CD4-positive, alpha-beta T cell (primary cell): Measurements from ENCODE around the gene TTLL12. TPM values are rescaled to one million over a fixed set of nuclear protein-coding genes. Genes with fewer than 3 reads are reported as not detected.

Experiments
- ATAC-seq: fragments of 200-7000 bp; cut with Tn5 transposase; one replicate; pipeline ENCODE4 v1.10.0; 2022; ENCODE audit warnings: mild to moderate bottlenecking; ENCODE audit not compliant: poor library complexity
- CTCF ChIA-PET: fragments of 350-600 bp; sonication (Branson Sonifier 250); formaldehyde crosslinking; loops from one replicate; lab custom pipeline; 2021; ENCODE audit warnings: antibody characterized with exemption, inconsistent platforms; lab: Charles Lee
- POLR2A ChIA-PET: fragments of 350-600 bp; sonication (Branson Sonifier 250); formaldehyde crosslinking; loops from one replicate; lab custom pipeline; 2021; ENCODE audit warnings: antibody characterized with exemption, inconsistent platforms; lab: Charles Lee
- DNase-seq, 14 experiments: peaks; one replicate each; pipeline ENCODE4 v3.0.0-alpha.2; 2013 to 2020; ENCODE audit warnings: mixed read lengths in 2 of 14
- H3K27ac ChIP-seq, 2 donors: one replicate each; pipeline versions ENCODE4 v1.5.1 to v1.7.0; 2013; ENCODE audit warnings: low read length in 2 of 2, low read depth in 1 of 2, mild to moderate bottlenecking in 1 of 2
- H3K27me3 ChIP-seq, 2 experiments: 1 replicate in 1 of 2; 2 replicates in 1 of 2; pipeline versions ENCODE4 v1.6.1 to v1.7.0; 2013; ENCODE audit warnings: low read length in 2 of 2, control low read depth in 1 of 2, mild to moderate bottlenecking in 1 of 2, moderate library complexity in 1 of 2; ENCODE audit not compliant: insufficient read depth in 2 of 2, control insufficient read depth in 1 of 2
- H3K36me3 ChIP-seq: one replicate; pipeline ENCODE4 v1.6.1; 2013; ENCODE audit warnings: low read length, control low read depth; ENCODE audit not compliant: insufficient read depth
- H3K4me1 ChIP-seq: one replicate; pipeline ENCODE4 v1.6.1; 2013; ENCODE audit warnings: low read length, control low read depth; ENCODE audit not compliant: insufficient read depth
- H3K4me3 ChIP-seq: one replicate; pipeline ENCODE4 v1.5.1; 2013; ENCODE audit warnings: mild to moderate bottlenecking, low read length, moderate library complexity
- H3K9me3 ChIP-seq, 2 experiments: 1 replicate in 1 of 2; 2 replicates in 1 of 2; pipeline versions ENCODE4 v1.6.1 to v1.7.0; 2013; ENCODE audit warnings: low read length in 2 of 2, mild to moderate bottlenecking in 2 of 2, control low read depth in 1 of 2, moderate library complexity in 1 of 2; ENCODE audit not compliant: control insufficient read depth in 1 of 2, insufficient read depth in 1 of 2
- H3K27ac Mint-ChIP-seq: one replicate; pipeline ENCODE4 v1.8.0; 2020; ENCODE audit warnings: mixed read lengths
- H3K27me3 Mint-ChIP-seq: one replicate; pipeline ENCODE4 v1.8.0; 2021; ENCODE audit warnings: mixed read lengths
- H3K36me3 Mint-ChIP-seq: one replicate; pipeline ENCODE4 v1.8.0; 2021; ENCODE audit warnings: low read depth, mixed read lengths
- H3K4me1 Mint-ChIP-seq: one replicate; pipeline ENCODE4 v1.8.0; 2021; ENCODE audit warnings: low read depth, mixed read lengths
- H3K4me3 Mint-ChIP-seq: one replicate; pipeline ENCODE4 v1.8.0; 2020; ENCODE audit warnings: mild to moderate bottlenecking, mixed read lengths
- H3K9me3 Mint-ChIP-seq: one replicate; pipeline ENCODE4 v1.8.0; 2020; ENCODE audit warnings: mixed read lengths
- intact Hi-C, 2 experiments: fragments of 100-400 bp; cut with DNase I in 1 of 2; cut with micrococcal nuclease in 1 of 2; formaldehyde crosslinking; loops; one replicate each; pipeline versions ENCODE4 v1.15.1 to v1.9.0; 2023 to 2025; cut with DNase I, micrococcal nuclease
- total RNA-seq, 174 experiments: library from RNA in 2 of 174; stranded (reverse) in 2 of 174; gene quantifications; one replicate each; pipeline ENCODE4 v1.2.3 and lab custom pipeline; 2021 to 2026
- TF ChIP-seq, protein P1 (sequence below): fragments of 200-600 bp; IDR thresholded peaks from one replicate; pipeline ENCODE4 v1.8.0; 2022; ENCODE audit warnings: antibody characterized with exemption, mild to moderate bottlenecking

Gene TTLL12
- total RNA-seq, 2 experiments from 2014 or later: 5.0 to 6.6 TPM

DNA sequence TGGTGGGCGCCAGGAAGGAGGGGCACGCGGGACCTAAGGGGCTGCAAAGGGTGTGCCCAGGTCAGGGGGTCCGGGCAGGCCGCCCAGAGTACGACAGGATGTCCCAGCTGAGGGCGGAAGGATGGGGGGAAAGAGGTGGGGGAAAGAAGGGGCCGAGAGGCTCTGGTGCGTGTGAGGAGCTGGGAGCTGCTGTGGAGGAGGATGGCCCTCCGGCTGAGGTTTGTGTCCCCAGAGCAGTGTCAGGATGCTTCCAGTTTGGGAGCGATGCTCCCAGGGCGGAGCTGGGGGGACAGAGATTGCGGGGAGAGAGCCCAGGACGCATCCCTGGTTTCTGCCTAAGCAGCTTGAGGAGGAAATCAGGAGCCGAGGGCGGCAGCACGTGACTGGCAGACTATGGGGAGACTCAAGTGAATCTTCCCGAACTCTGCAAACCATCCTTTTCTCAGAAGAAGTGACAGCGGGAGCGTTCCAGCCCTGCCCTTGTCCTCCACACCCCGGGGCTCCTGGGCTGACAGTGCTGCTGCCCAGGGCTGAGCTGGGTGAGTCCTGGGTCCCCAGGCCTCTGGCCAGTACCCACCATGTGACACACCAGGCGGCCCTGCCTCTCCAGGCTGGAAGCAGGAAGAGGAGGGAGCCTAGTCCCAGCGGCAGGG is 19.7 kb upstream of the TTLL12 start:
- Mint-ChIP-seq H3K36me3 (no peaks in the 10 kb centered on the region), H3K27me3 (no peaks in the 10 kb centered on the region), H3K27ac (peak overlapping the region; percentile 47), H3K4me1 (peaks cover 8% of the 10 kb centered on the region), H3K9me3 (no peaks in the 10 kb centered on the region), H3K4me3 (no peak overlapping the region)
- intact Hi-C loops: no loop called here
- peaks cover 23% of the 10 kb centered on the region for H3K4me1 ChIP-seq
- H3K27ac ChIP-seq: no peak overlapping the region
- H3K27me3 ChIP-seq: no peaks in the 10 kb centered on the region
- H3K9me3 ChIP-seq: no peaks in the 10 kb centered on the region
- ChIA-PET CTCF (no interaction called here), POLR2A (no interaction called here)
- DNase-seq: no peak
- H3K4me3 ChIP-seq: no peak overlapping the region
- TF ChIP-seq, protein P1, sequence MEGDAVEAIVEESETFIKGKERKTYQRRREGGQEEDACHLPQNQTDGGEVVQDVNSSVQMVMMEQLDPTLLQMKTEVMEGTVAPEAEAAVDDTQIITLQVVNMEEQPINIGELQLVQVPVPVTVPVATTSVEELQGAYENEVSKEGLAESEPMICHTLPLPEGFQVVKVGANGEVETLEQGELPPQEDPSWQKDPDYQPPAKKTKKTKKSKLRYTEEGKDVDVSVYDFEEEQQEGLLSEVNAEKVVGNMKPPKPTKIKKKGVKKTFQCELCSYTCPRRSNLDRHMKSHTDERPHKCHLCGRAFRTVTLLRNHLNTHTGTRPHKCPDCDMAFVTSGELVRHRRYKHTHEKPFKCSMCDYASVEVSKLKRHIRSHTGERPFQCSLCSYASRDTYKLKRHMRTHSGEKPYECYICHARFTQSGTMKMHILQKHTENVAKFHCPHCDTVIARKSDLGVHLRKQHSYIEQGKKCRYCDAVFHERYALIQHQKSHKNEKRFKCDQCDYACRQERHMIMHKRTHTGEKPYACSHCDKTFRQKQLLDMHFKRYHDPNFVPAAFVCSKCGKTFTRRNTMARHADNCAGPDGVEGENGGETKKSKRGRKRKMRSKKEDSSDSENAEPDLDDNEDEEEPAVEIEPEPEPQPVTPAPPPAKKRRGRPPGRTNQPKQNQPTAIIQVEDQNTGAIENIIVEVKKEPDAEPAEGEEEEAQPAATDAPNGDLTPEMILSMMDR: no peak
- no peaks in the 10 kb centered on the region for H3K36me3 ChIP-seq
- no peak for ATAC-seq

DNA sequence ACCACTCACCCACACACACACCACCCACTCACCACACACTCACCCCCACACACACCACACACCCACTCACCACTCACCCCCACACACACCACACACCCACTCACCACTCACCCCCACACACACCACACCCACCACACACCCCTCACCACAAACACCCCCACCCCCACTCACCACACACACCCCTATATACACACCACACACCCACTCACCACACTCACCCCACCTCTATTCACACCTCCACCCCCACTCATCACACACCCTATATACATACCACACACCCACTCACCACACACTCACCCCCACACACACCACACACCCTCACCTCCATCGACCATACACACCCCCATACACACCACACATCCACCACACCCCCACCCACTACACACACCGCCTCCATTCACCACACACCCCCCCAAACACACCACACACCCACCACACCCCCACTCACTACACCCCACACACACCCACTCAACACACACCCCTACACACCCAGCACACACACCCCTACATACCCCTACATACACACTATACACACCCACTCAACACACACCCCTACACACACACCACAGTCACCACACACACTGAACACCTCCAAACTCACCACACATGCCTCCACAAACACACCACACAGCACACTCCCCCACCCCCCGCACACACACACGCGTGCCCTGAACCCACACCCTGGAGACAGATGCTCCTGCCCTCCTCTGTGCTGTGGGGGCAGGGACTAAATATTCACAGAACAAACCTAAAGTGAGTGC is 19.0 kb upstream of the TTLL12 start:
- peak overlapping the region; percentile 47 for H3K27ac Mint-ChIP-seq

DNA sequence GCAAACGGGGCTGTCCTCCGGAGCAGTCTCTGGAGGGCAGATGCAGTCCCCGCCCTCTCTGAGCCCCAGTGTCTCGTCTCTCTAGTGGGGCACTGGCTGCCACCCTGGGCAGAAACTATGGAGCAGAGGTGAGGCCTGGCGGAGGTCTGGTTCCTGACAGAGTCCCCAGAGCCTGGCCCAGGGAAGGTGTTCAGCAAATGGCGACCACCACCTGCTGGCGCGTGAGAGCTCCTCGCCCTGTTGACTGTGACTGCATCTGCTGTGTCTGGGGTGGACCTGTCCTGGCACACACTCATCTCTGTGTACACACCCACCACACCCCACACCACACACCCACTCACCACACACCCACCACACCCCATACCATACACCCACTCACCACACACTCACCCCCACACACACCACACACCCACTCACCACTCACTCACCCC is 18.3 kb upstream of the TTLL12 start:
- peak overlapping the region in 1 of 2 donors; percentile 21 for H3K27ac ChIP-seq
- Mint-ChIP-seq H3K4me1 (peaks cover 8% of the 10 kb centered on the region), H3K27me3 (no peaks in the 10 kb centered on the region), H3K36me3 (no peaks in the 10 kb centered on the region), H3K27ac (no peak overlapping the region), H3K9me3 (no peaks in the 10 kb centered on the region), H3K4me3 (no peak overlapping the region)
- no peak overlapping the region for H3K4me3 ChIP-seq
- ATAC-seq (peak; percentile 54), DNase-seq (peak in 3 of 14 experiments; percentile 8 to 56 (median 21))
- ChIA-PET POLR2A (no interaction called here), CTCF (no interaction called here)
- intact Hi-C loops: no loop called here
- TF ChIP-seq, protein P1: no peak
- no peaks in the 10 kb centered on the region for H3K36me3 ChIP-seq
- H3K27me3 ChIP-seq: no peaks in the 10 kb centered on the region
- no peaks in the 10 kb centered on the region for H3K9me3 ChIP-seq
- peaks cover 23% of the 10 kb centered on the region for H3K4me1 ChIP-seq

More for the DNA sequence above, 19.0 kb upstream of the TTLL12 start:
- Histone ChIP-seq H3K4me1 (peaks cover 23% of the 10 kb centered on the region), H3K27me3 (no peaks in the 10 kb centered on the region), H3K4me3 (no peak overlapping the region), H3K27ac (peak overlapping the region in 1 of 2 donors; percentile 21), H3K36me3 (no peaks in the 10 kb centered on the region), H3K9me3 (no peaks in the 10 kb centered on the region)
- Mint-ChIP-seq H3K27me3 (no peaks in the 10 kb centered on the region), H3K36me3 (no peaks in the 10 kb centered on the region), H3K4me3 (no peak overlapping the region), H3K4me1 (peaks cover 8% of the 10 kb centered on the region), H3K9me3 (no peaks in the 10 kb centered on the region)
- CTCF ChIA-PET: no interaction called here
- DNase-seq (peak in 2 of 14 experiments; percentile 14 to 45), ATAC-seq (peak; percentile 32)
- intact Hi-C loops: no loop called here
- TF ChIP-seq, protein P1: no peak
- POLR2A ChIA-PET: no interaction called here
